Naive thymus-derived CD8-positive, alpha-beta T cell (primary cell): ENCODE data around the gene DLK1. TPM values are rescaled to one million over a fixed set of nuclear protein-coding genes. Genes with fewer than 3 reads are reported as not detected.

ENCODE experiments used
- ATAC-seq, 2 donors: fragments of 150-1000 bp; cut with Tn5 transposase in 1 of 2; sonication (Bioruptor Pico), chemical (Tn5 transposase) in 1 of 2; 1 replicate in 1 of 2; 2 replicates in 1 of 2; pipeline ENCODE4 v1.10.0; 2021; ENCODE audit warnings: mild to moderate bottlenecking in 2 of 2, moderate library complexity in 2 of 2
- POLR2A ChIA-PET: fragments of 350-600 bp; sonication (Branson Sonifier 250); formaldehyde crosslinking; loops from one replicate; lab custom pipeline; 2021; ENCODE audit warnings: antibody characterized with exemption; lab: Charles Lee
- DNase-seq, 10 donors: peaks; one replicate each; pipeline versions ENCODE4 v3.0.0 to v3.0.0-alpha.2; 2020 to 2022
- H3K27ac Mint-ChIP-seq, 10 donors: one replicate each; pipeline ENCODE4 v1.8.0; 2020 to 2022; ENCODE audit warnings: mild to moderate bottlenecking in 10 of 10, mixed read lengths in 10 of 10, moderate library complexity in 4 of 10, inconsistent platforms in 1 of 10
- H3K27me3 Mint-ChIP-seq, 5 donors: one replicate each; pipeline ENCODE4 v1.8.0; 2021 to 2022; ENCODE audit warnings: mixed read lengths in 5 of 5
- H3K36me3 Mint-ChIP-seq, 3 donors: one replicate each; pipeline ENCODE4 v1.8.0; 2020 to 2022; ENCODE audit warnings: mixed read lengths in 3 of 3, mild to moderate bottlenecking in 2 of 3, inconsistent platforms in 1 of 3
- H3K4me1 Mint-ChIP-seq, 4 donors: one replicate each; pipeline ENCODE4 v1.8.0; 2021 to 2022; ENCODE audit warnings: mixed read lengths in 4 of 4
- H3K4me3 Mint-ChIP-seq, 10 donors: one replicate each; pipeline ENCODE4 v1.8.0; 2020 to 2022; ENCODE audit warnings: mild to moderate bottlenecking in 10 of 10, mixed read lengths in 10 of 10, moderate library complexity in 6 of 10, inconsistent platforms in 1 of 10
- H3K9me3 Mint-ChIP-seq, 9 donors: one replicate each; pipeline ENCODE4 v1.8.0; 2020 to 2022; ENCODE audit warnings: mixed read lengths in 9 of 9, mild to moderate bottlenecking in 3 of 9, inconsistent platforms in 1 of 9, moderate library complexity in 1 of 9
- polyA plus RNA-seq, 3 donors: library from polyadenylated mRNA; unstranded; fragments of 300-500 nt; fragmentation: Illumina TruSeq; gene quantifications; one replicate each; pipeline ENCODE4 v1.2.3, GENCODE V29; 2021
- total RNA-seq, 8 experiments: library from RNA in 2 of 8; stranded (reverse) in 2 of 8; gene quantifications; one replicate each; pipeline ENCODE4 v1.2.3 and lab custom pipeline; 2021 to 2026

DLK1 gene
- total and polyA plus RNA-seq, 5 experiments from 2014 or later = not detected

DNA sequence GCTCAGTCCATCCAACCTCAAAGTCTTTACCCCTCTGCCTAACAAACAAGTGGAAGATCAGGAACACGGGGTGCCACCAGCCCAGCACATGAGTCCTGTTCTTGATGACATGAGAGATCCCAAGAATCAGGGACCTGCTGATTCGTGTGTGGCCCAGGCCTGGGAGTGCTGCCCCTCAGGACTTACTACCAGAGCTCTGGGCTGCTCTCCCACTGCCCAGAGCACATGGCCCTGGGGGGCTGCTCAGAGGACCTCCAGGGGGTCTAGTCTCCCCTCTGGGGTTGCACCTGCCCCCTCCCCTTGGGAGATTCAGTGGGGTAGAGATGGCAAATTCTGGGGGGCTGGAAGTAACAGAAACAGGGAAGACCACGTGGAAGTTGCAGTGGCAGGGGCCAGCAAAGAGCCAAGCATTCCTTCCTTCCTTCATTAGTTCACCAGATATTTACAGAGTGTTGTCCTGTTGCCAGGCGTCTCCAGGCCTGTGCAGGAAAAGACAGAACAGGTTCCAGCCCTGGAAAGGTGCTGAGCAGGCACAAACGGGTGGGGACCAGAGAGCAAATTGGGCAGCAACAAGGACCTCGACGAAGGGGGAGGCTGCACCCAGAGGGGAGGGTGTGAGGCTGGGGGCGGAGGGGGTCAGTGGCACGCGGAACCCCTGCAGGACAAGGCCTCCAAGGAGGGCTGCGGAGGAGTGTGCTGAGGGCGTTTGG, 54.1 kb downstream of the DLK1 start:
- Mint-ChIP-seq H3K36me3 (no peaks in the 10 kb centered on the region), H3K27me3 (peaks cover 0 to 4% (median 0%) of the 10 kb centered on the region in 5 donors), H3K4me1 (peaks cover 0 to 7% (median 0%) of the 10 kb centered on the region in 4 donors), H3K27ac (no peak overlapping the region), H3K9me3 (no peaks in the 10 kb centered on the region), H3K4me3 (no peak overlapping the region)
- ATAC-seq (no peak), DNase-seq (no peak)
- POLR2A ChIA-PET = no interaction called here

DNA sequence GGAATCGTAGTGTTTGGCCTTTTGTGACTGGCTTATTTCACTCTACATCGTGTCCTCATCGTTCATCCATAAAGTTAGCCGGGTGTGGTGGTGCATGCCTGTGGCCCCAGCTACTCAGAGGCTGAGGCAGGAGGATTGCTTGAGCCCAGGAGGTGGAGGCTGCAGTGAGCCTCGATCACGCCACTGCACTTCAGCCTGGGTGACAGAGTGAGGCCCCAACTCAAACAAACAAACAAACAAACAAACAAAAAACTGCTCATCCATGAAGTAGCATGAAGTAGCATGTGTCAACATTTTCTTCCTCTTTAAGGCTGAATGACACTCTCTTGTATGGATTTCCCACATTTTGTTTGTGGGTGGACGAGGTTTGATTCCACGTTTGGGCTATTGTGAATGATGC, 55.3 kb downstream of the DLK1 start:
- Mint-ChIP-seq H3K27me3 (peaks cover 0 to 4% (median 0%) of the 10 kb centered on the region in 5 donors), H3K36me3 (no peaks in the 10 kb centered on the region), H3K9me3 (no peaks in the 10 kb centered on the region), H3K4me3 (no peak overlapping the region), H3K27ac (no peak overlapping the region), H3K4me1 (peaks cover 0 to 7% (median 0%) of the 10 kb centered on the region in 4 donors)
- POLR2A ChIA-PET = no interaction called here
- no peak for ATAC-seq
- no peak for DNase-seq

DNA sequence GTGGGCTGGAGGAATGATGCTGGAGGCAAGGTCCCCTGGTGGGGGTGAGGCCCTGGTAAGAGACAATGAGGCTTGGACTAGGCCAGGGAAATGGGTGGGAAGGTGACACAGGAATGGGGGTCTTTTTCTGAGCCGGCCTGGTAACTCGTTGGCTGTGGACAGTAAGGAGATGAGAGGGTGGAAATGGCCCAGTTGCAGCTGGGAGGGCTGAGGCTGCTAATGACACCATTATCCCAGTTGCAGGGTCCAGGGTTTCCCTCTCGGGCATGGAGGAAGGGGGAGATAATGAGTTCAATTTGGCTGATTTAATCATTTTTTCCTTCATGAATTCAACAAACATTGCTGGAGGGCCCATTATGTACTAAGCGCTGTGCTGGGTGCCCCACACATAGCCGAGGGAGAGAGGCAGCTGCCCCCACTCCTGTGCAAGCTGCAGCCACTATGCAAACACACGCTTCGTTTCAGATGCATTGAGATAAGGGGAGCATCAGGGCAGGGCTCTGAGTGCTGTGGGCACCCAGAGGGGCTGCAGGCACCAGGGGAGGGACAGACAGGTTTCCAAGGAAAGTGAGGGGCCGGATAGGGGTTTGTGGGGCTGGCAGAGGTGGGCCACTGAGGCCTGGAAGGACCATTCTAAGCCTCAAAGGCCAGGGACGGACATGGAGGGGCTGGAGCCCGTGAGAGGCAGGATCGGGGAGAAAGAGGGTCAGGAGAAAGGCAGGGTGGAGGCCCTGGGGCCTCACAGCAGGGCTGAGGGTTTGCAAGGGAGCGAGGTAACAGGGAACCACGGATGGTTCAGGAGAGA, 56.0 kb downstream of the DLK1 start:
- Mint-ChIP-seq H3K27ac (peak overlapping the region in 1 of 10 donors; percentile 14), H3K27me3 (peaks cover 0 to 4% (median 0%) of the 10 kb centered on the region in 5 donors), H3K4me1 (peaks cover 0 to 5% (median 0%) of the 10 kb centered on the region in 4 donors), H3K4me3 (no peak overlapping the region), H3K9me3 (no peaks in the 10 kb centered on the region), H3K36me3 (no peaks in the 10 kb centered on the region)
- no peak for ATAC-seq
- POLR2A ChIA-PET = no interaction called here
- no peak for DNase-seq

DNA sequence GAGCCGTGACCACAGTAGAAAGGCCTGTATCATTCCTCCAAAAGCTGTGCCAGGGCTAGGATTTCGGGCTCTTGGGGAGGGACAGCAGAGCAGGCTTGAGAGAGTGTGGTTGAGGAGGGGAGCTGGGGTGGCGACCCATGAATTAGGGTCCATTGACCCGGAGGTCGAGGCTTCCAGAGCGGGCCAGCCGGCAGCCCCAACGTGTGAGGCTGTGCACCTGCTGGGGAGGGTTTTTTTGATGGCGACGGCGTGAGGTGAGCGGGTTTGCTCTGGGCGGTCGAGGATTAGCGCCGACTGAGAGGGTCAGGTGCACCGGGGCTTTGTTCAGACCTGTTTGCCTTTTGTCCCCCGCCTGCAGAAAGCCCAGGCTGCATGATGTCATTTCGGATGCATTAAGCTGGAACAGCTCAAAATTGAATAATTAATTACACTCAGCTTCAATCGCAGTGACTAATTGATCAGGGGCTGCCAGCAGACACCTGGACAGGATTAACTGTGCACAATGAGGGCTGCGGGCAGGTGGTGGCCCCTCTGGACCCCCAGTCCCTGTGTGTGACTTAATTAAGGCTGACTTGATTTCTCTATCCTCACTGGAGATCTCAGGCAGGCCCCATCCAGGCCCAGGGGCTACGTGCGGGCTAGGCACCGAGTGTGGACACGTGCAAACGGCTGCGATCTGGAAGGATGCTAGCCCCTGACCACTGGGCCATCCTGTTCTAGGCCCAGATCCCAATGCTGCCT, 57.1 kb downstream of the DLK1 start:
- Mint-ChIP-seq H3K4me1 (peaks cover 0 to 5% (median 0%) of the 10 kb centered on the region in 4 donors), H3K27ac (no peak overlapping the region), H3K36me3 (no peaks in the 10 kb centered on the region), H3K9me3 (no peaks in the 10 kb centered on the region), H3K27me3 (peaks cover 0 to 10% (median 0%) of the 10 kb centered on the region in 5 donors), H3K4me3 (no peak overlapping the region)
- POLR2A ChIA-PET = no interaction called here
- no peak for ATAC-seq
- DNase-seq = no peak

DNA sequence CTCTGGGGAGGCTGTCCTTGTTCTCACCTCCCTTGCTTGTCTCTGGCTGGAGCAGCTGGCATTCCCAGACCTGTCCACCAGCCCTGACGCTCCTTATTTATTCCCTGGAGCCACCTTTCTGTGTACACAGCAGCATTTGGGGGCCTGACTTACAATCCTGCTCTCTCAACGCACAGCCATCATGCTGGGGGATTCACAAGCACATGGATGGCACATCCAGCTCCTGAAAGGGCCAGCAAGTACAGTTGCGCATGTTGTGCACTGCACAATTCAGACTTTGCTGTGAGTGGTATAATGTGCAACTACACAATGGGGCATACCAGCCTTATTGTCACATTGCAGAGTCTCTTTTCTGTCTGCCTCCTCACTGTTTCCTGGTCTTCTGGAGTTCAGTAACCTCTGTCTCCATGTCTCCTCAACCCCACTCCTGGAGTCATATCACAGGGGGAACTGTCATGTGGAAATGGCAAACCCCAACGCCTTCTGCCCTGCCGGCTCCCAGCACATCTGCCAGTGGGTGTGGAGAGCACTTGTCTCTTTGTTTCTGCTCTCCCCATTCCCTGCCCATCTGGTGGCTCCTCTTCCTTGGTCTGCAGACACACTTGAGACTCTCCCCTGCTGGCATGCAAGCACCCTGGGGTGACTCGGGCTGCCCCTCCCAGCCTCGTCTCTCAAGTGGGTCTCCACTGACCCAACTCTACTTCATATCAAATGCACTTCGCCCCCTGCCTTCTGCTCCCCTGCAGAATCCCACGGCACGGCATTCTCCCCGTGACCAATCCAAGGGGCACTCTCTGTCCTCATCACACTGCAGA, 58.0 kb downstream of the DLK1 start:
- Mint-ChIP-seq H3K36me3 (no peaks in the 10 kb centered on the region), H3K27me3 (peaks cover 0 to 10% (median 0%) of the 10 kb centered on the region in 5 donors), H3K9me3 (no peaks in the 10 kb centered on the region), H3K4me3 (no peak overlapping the region), H3K4me1 (peaks cover 0 to 5% (median 0%) of the 10 kb centered on the region in 4 donors), H3K27ac (no peak overlapping the region)
- DNase-seq = no peak
- POLR2A ChIA-PET = no interaction called here
- no peak for ATAC-seq

DNA sequence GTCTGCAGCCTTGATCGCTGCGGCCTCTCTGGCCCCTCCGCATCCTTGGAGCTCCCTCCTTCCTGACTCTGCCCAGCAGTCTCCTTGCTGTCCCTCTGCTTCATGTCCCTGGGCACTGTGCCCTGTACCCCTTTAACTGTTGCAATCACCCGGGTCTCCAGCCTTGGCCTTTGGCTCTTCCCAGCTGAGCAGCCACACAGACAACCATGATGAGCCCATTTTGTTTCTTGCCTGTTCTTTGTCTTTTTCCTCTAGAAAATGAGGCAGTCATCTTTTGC, 58.6 kb downstream of the DLK1 start:
- H3K36me3 Mint-ChIP-seq = no peaks in the 10 kb centered on the region
- H3K9me3 Mint-ChIP-seq = no peaks in the 10 kb centered on the region
- no peak overlapping the region for H3K27ac Mint-ChIP-seq
- no peak for ATAC-seq
- DNase-seq = no peak
- H3K27me3 Mint-ChIP-seq = peaks cover 0 to 14% (median 0%) of the 10 kb centered on the region in 5 donors
- H3K4me3 Mint-ChIP-seq = no peak overlapping the region
- POLR2A ChIA-PET = no interaction called here
- H3K4me1 Mint-ChIP-seq = peaks cover 0 to 5% (median 0%) of the 10 kb centered on the region in 4 donors

DNA sequence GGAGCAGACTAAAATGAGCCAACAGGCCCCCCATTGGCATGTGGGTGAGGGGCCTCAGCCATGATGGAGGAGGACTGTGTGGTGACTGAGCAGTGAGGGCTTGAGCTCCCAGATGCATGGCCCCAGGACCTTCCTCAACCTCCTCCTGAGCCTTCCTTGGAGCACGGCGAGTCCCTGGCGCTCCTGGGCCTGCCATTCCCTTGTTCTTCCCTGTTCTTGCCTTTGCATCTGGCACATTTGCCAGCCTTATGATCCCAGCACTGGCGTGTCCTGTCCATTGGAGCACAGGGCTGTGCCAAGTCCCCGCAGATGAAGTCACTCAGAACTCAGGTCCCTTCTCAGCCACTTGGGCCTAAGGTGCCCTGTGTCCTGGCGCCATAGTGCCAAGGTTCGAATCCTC, 58.9 kb downstream of the DLK1 start:
- POLR2A ChIA-PET = no interaction called here
- Mint-ChIP-seq H3K4me1 (peaks cover 0 to 5% (median 0%) of the 10 kb centered on the region in 4 donors), H3K27ac (no peak overlapping the region), H3K27me3 (peaks cover 0 to 16% (median under 1%) of the 10 kb centered on the region in 5 donors), H3K4me3 (no peak overlapping the region), H3K9me3 (no peaks in the 10 kb centered on the region), H3K36me3 (no peaks in the 10 kb centered on the region)
- DNase-seq (no peak), ATAC-seq (no peak)

DNA sequence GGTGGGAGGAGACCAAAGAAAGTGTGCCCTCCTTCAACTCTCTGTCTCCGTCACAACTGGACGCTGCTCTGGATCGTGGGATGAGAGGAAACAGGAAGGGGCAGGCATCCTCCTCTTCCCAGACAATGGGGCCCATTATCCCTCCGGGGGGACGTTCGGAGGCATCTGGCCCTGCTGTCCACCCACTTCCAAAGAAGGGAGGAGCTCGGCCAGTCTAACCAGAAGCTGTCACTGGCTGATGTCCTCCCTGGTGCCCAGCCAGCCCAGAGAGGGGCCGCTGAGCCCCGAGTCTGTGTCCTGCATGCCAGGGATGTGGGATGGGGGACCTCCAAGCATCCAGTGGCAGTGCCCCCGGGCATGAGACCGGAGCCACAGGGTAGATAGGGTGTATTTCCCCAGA, 59.4 kb downstream of the DLK1 start:
- DNase-seq (no peak), ATAC-seq (no peak)
- H3K4me1 Mint-ChIP-seq = peaks cover 0 to 5% (median 0%) of the 10 kb centered on the region in 4 donors
- no peaks in the 10 kb centered on the region for H3K36me3 Mint-ChIP-seq
- no peak overlapping the region for H3K4me3 Mint-ChIP-seq
- no peaks in the 10 kb centered on the region for H3K9me3 Mint-ChIP-seq
- POLR2A ChIA-PET = no interaction called here
- peaks cover 0 to 21% (median 6%) of the 10 kb centered on the region in 5 donors for H3K27me3 Mint-ChIP-seq
- H3K27ac Mint-ChIP-seq = no peak overlapping the region

DNA sequence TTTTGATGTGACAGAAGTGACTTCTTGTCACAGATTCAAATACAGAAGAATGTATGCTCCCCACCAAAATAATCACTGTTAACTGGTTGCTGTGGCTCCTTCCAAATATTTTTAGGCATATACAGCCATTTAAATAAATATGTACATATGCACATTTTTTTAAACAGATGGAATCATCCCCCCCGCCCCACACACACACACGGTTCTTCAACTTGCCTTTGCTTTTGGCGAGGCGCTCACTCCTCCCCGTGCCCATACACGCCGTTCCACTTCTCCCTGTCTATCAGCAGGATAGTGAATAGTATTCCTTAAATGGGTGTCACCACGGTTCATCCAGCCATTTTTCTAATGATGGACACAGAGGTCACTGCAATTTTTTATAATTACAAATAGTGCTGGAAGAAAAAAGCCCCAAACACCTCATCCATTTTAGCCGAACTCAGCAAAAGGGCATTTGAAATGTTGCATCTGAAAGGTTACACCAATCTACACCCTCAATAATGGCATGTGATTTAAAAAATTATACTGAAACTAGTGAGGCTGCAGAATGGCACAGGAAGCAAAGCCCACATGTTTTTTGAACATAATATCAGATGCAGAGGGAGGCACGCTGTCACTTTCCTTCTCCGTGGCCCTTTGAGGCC, 60.0 kb downstream of the DLK1 start:
- Mint-ChIP-seq H3K9me3 (no peaks in the 10 kb centered on the region), H3K27ac (no peak overlapping the region), H3K4me3 (no peak overlapping the region), H3K27me3 (peaks cover 0 to 22% (median 10%) of the 10 kb centered on the region in 5 donors), H3K36me3 (no peaks in the 10 kb centered on the region), H3K4me1 (peaks cover 0 to 5% (median 0%) of the 10 kb centered on the region in 4 donors)
- POLR2A ChIA-PET = no interaction called here
- DNase-seq = no peak
- ATAC-seq = no peak

DNA sequence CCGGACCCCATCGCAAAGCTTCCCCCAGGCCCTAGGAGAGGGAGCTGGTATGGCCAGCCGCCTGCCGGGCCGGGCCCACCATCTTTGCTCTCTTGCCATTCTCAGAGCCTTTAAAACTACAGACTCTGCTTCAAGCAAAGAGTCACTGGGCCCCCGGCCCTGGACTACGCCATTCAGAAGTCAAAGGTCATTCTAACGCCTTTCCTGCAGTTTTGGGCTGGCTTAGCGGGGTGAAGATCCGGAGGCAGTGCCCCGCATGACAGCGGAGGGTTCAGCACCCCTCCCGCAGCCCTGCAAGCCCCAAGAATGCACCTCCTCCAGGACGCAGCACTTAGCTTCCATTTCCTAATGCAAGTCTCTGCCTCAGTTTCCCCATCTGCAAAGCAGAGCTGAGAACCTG, 61.0 kb downstream of the DLK1 start:
- Mint-ChIP-seq H3K9me3 (no peaks in the 10 kb centered on the region), H3K4me3 (no peak overlapping the region), H3K27ac (no peak overlapping the region), H3K27me3 (peaks cover 0 to 25% (median 15%) of the 10 kb centered on the region in 5 donors), H3K4me1 (peaks cover 0 to 4% (median 0%) of the 10 kb centered on the region in 4 donors), H3K36me3 (no peaks in the 10 kb centered on the region)
- POLR2A ChIA-PET = no interaction called here
- DNase-seq (no peak), ATAC-seq (no peak)
